ENCODE data around the gene ZNF775.

ZNF775 gene

DNA sequence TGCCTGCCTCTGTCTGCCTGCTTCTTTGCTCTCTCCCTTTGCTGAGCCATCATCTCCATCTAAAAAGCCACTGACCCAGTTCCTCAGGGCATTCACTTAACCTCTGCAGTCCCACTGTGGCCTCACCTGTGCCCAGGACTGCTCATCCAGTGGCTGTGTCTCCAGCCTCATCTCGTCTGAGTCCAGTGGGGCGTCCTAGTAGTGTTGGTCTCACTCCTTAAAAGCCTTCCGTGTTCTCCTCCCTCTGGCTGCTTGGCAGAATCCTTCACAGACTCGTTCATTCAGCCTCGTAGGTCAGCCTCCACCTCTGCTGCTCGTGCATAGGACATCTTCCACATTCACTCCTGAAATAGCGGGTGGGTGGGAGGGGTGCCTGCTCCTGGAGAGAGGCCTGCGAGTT lies 45.0 kb upstream of the ZNF775 start:
- TF ChIP-seq, protein P1, sequence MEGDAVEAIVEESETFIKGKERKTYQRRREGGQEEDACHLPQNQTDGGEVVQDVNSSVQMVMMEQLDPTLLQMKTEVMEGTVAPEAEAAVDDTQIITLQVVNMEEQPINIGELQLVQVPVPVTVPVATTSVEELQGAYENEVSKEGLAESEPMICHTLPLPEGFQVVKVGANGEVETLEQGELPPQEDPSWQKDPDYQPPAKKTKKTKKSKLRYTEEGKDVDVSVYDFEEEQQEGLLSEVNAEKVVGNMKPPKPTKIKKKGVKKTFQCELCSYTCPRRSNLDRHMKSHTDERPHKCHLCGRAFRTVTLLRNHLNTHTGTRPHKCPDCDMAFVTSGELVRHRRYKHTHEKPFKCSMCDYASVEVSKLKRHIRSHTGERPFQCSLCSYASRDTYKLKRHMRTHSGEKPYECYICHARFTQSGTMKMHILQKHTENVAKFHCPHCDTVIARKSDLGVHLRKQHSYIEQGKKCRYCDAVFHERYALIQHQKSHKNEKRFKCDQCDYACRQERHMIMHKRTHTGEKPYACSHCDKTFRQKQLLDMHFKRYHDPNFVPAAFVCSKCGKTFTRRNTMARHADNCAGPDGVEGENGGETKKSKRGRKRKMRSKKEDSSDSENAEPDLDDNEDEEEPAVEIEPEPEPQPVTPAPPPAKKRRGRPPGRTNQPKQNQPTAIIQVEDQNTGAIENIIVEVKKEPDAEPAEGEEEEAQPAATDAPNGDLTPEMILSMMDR (IDR thresholded peaks at IDR 0.05; ENCODE audit: control insufficient read depth, insufficient read depth, low read depth, low read length, missing control alignments), result no peak
- H3K4me3 ChIP-seq (ENCODE audit: control insufficient read depth, low read depth, low read length), result no peak overlapping the region
- DNase-seq (ENCODE audit: low read depth), result no peak

DNA sequence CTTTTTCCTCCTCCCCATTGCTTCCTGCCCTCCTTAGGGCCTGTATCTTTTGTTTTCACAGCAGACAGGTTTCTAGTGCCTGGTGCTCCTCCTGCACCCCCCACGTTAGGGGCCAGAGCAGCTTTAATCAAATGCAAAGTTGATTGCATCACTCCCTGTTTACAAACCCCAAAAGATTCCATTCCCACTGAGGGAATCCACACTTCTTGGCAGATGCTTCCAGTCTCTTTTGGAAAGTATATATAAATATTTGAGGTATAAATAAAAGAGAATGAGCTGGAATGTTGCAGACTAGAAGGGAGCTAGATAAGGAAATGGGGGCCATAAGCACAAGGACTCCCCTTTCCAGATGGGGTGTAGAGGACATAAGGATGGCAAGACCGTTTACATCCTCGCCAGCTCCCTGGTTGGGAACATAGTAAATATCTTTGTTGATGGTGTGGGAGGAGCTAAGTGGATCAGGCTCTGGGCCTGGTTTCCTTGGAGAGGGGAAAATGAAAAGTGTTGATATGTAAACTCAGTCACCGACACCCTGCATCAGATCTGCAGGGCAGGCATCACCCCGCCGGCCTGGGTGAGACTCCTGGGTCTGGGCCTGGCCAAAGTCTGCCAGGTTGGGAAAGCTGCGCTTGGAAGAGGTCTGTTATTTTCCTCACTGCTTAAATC lies 43.9 kb upstream of the ZNF775 start:
- TF ChIP-seq, protein P1 (IDR thresholded peaks at IDR 0.05; ENCODE audit: control insufficient read depth, insufficient read depth, low read depth, low read length, missing control alignments), result no peak
- no peak for DNase-seq (ENCODE audit: low read depth)
- no peak overlapping the region for H3K4me3 ChIP-seq (ENCODE audit: control insufficient read depth, low read depth, low read length)

DNA sequence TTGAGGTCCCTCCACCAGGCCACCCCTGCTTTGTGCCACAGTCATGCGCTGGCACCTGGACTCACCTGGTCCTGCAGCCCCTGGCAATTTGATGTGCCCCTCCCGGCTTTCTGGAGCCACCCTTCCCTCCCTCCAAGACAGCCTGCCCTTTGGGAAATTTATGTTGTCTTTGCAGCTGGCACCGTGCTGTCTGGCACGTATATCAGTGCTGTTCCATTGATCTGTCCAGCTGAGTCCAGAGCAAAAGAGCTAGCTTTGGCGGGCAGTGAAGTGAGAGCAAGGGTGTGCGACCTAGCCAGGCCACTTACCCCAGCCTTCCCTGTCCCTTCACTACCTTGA lies 43.4 kb upstream of the ZNF775 start:
- TF ChIP-seq, protein P1 (IDR thresholded peaks at IDR 0.05; ENCODE audit: control insufficient read depth, insufficient read depth, low read depth, low read length, missing control alignments), result no peak
- DNase-seq (ENCODE audit: low read depth), result no peak
- H3K4me3 ChIP-seq (ENCODE audit: control insufficient read depth, low read depth, low read length), result no peak overlapping the region

DNA sequence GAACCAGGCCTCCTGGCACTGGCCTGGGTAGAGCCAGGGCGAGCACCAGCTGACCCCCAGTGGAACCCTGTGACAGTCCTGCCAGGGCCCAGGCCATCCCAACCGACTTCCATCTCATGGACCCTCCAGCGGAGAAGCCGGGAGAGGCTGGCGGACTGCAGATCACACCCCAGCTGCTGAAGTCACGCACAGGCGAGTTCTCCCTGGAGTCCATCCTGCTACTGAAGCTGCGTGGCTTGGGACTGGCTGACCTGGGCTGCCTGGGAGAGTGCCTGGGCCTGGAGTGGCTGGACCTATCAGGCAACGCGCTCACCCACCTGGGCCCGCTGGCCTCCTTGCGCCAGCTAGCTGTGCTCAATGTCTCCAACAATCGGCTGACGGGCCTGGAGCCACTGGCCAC lies 42.4 kb upstream of the ZNF775 start:
- TF ChIP-seq, protein P1 (IDR thresholded peaks at IDR 0.05; ENCODE audit: control insufficient read depth, insufficient read depth, low read depth, low read length, missing control alignments), result no peak
- no peak for DNase-seq (ENCODE audit: low read depth)

DNA sequence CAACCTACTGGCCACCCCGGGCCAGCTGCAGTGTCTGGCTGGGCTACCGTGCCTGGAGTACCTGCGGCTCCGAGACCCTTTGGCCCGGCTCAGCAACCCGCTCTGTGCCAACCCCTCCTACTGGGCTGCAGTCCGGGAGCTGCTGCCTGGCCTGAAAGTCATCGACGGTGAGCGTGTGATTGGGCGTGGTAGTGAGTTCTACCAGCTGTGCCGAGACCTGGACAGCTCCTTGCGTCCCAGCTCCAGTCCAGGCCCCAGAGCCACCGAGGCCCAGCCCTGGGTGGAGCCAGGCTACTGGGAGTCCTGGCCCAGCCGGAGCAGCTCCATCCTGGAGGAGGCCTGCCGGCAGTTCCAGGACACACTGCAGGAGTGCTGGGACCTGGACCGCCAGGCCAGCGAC lies 42.0 kb upstream of the ZNF775 start:
- H3K4me3 ChIP-seq (ENCODE audit: control insufficient read depth, low read depth, low read length), result no peak overlapping the region
- no peak for DNase-seq (ENCODE audit: low read depth)
- TF ChIP-seq, protein P1 (IDR thresholded peaks at IDR 0.05; ENCODE audit: control insufficient read depth, insufficient read depth, low read depth, low read length, missing control alignments), result no peak

More for the DNA sequence above, 42.4 kb upstream of the ZNF775 start:
- no peak overlapping the region for H3K4me3 ChIP-seq (ENCODE audit: control insufficient read depth, low read depth, low read length)

DNA sequence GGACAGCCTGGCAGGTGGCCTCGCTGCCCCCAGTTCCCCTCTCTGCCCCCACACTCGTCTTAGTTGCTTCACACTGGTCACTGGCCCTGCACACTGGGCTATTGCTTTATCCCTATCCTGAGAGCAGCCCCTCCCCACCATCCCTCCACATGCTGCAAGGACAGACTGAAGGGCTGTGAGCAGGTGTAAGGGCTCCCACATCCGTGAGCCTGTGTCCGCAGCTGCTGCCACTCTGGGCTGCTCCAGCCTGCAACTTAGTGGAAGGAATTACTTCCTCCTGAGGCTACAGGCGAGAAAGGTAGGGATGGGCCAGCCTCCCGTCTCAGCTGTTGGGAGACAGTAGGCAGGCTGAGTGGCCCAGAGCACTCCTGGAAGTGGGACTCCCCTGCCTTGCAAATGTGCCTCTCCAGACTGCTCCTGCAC lies 41.5 kb upstream of the ZNF775 start:
- DNase-seq (ENCODE audit: low read depth), result no peak
- H3K4me3 ChIP-seq (ENCODE audit: control insufficient read depth, low read depth, low read length), result no peak overlapping the region
- TF ChIP-seq, protein P1 (IDR thresholded peaks at IDR 0.05; ENCODE audit: control insufficient read depth, insufficient read depth, low read depth, low read length, missing control alignments), result no peak

All from AG09309 (cell line).